Activated CD8-positive, alpha-beta memory T cell treated with anti-CD3 and anti-CD28 coated beads, Interleukin-2, amount 50 U/mL, for 1 hour (primary cell): Measurements from ENCODE around the gene MED9.

Source experiments
- DNase-seq: peaks from one replicate; pipeline ENCODE4 v3.0.0-alpha.2; 2020; ENCODE audit errors: extremely low read depth

The MED9 gene

DNA sequence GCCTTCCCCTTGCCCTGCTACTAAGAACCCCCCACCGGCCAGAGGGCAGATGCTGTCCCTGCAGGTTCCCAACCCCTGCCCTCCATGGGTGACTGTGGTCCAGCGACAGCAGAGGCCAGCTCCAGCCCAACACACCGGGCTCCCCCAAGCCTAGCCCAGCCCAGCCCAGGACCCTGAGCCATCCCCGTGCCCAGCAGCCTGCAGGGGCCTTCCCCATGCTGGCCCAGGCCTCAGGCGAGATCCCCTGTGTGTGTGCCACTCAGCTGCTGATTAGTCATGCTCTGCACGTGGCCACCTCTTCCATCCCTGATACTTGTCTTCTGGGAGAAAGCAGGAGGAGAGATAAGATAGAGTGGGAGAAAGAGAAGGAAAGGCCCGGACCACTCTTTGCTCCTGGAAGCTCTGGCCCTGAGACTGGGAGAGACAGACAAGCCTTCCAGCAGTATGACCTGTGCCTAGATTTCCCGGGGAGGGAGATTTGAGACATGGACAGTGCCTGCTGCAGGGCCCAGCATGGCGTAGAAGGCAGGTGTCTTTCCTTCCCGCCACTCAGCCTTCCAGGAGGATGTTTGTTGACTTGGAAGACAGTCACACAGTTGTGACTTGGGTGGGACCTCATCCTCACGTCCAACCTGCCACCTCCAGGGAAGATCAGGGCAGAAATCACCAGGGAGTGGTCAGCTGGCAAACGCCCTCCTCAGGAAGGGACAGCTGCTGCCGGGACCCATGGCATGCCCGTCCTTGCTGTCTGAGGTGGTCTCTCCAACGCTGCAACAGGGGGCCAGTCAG lies 60.7 kb downstream of the MED9 start:
- DNase-seq: no peak

GRCh38 chr17:17538417-17539391 lies 61.9 kb downstream of the MED9 start:
- no peak for DNase-seq

GRCh38 chr17:17539591-17539990 lies 62.8 kb downstream of the MED9 start:
- DNase-seq: no peak

GRCh38 chr17:17540278-17540906 lies 63.6 kb downstream of the MED9 start:
- no peak for DNase-seq

DNA sequence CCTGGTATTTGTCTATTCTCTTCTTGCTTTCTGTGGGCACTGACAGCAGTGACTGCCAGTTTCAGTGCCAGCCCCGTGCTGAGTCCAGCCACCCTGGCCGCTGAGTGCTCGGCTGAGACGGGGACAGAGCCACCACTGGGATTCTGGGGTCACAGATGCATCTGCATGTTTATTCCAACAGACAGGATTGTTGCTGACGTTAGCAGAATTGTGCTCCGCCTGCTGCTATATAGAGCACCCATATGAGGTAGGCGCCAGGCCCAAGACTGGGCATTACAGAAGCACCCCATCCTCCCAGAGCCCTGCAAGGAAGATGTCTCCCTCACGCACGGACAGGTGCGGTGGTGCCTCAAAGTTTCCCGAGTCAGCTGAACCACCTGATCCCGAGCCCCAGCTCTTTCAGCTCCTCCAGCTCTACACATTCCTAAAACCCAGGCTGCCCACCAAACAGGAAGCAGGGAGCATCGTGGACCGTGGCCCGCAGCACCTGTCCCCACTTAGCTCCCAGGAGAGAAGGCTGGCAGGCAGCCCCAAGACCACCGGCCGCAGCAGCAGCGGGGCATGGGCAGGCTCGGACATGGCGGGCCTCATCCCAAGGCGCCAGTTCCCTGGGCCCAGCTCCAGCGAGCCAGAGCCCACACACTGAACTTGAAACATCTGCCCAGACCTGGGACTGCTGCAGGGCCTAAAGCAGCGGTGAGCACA lies 64.3 kb downstream of the MED9 start:
- DNase-seq: no peak

GRCh38 chr17:17541640-17542001 lies 64.8 kb downstream of the MED9 start:
- no peak for DNase-seq
